Measurements from ENCODE around the gene ZNF57. TPM values are rescaled to one million over a fixed set of nuclear protein-coding genes. Genes with fewer than 3 reads are reported as not detected.
"Not testable (repeated sequence)": the region's sequence is repeated elsewhere in the genome, so short reads cannot be mapped to it uniquely, and the experiment has no call there.

ZNF57 gene
- total RNA-seq, 1 donor from 2014 or later = 4.7 TPM

- peak; percentile 22 for ATAC-seq
Observed at GRCh38 chr19:2902590-2903218, 2.0 kb downstream of the ZNF57 start.

- ATAC-seq = not testable (repeated sequence)
Observed at GRCh38 chr19:2903326-2903725, 2.6 kb downstream of the ZNF57 start.

- ATAC-seq = no peak
Observed at GRCh38 chr19:2905918-2906519, 5.3 kb downstream of the ZNF57 start.

- ATAC-seq = no peak
Observed at GRCh38 chr19:2906631-2907195, 6.0 kb downstream of the ZNF57 start.

- ATAC-seq = no peak
Observed at GRCh38 chr19:2912306-2912705, 11.6 kb downstream of the ZNF57 start.

GRCh38 chr19:2917275-2918184, 16.8 kb downstream of the ZNF57 start:
- no peak for ATAC-seq

- ATAC-seq = peak; percentile 78
Observed at GRCh38 chr19:2922987-2923386, 22.3 kb downstream of the ZNF57 start.

- no peak for ATAC-seq
Observed at GRCh38 chr19:2923510-2923909, 22.8 kb downstream of the ZNF57 start.

- ATAC-seq = peak; percentile 23
Observed at GRCh38 chr19:2926341-2927031, 25.8 kb downstream of the ZNF57 start.

GRCh38 chr19:2927032-2927430, 26.3 kb downstream of the ZNF57 start:
- peak; percentile 26 for ATAC-seq

GRCh38 chr19:2933490-2933910, 32.8 kb downstream of the ZNF57 start:
- ATAC-seq = no peak

- ATAC-seq = not testable (repeated sequence)
Observed at GRCh38 chr19:2935863-2936262, 35.1 kb downstream of the ZNF57 start.

- ATAC-seq = no peak
Observed at GRCh38 chr19:2942928-2943640, 42.4 kb downstream of the ZNF57 start.

- no peak for ATAC-seq
Observed at GRCh38 chr19:2944403-2944774, 43.7 kb downstream of the ZNF57 start.

GRCh38 chr19:2944775-2945574, 44.2 kb downstream of the ZNF57 start, which contains the start of gene ZNF77:
TSS of gene ZNF77 (minus strand) at chr19:2944971. CDS start at chr19:2944840, 131 bp downstream.
- ATAC-seq = peak; percentile 98

- ATAC-seq = no peak
Observed at GRCh38 chr19:2945575-2946184, 45.0 kb downstream of the ZNF57 start.

- no peak for ATAC-seq
Observed at GRCh38 chr19:2949939-2950285, 49.2 kb downstream of the ZNF57 start.

GRCh38 chr19:2950286-2951124, 49.8 kb downstream of the ZNF57 start:
- ATAC-seq = peak; percentile 92

- ATAC-seq = peak; percentile 76
Observed at GRCh38 chr19:2952953-2953481, 52.3 kb downstream of the ZNF57 start.

Data from esophagus mucosa (tissue), 1 donor.